Measurements from ENCODE around the gene NMRAL1. TPM values are rescaled to one million over a fixed set of nuclear protein-coding genes. Genes with fewer than 3 reads are reported as not detected.
A peak's percentile ranks its signal among the peaks of the same experiment; 100 is the strongest.

Gene NMRAL1
- total and polyA plus RNA-seq, 10 donors, result 26.3 to 58.6 (median 41.8) TPM

- 0 to 2% (median 0%) methylated on average over 21 to 92 of the region's 92 CpGs for WGBS, 5 donors
- Histone ChIP-seq H3K27ac (peak within 1 kb of the TSS; percentile 90 to 99 (median 97)), H3K36me3 (peaks cover 0 to 24% (median 16%) of the 10 kb centered on the region in 6 donors), H3K4me1 (peaks cover 17 to 69% (median 40%) of the 10 kb centered on the region in 6 donors), H3K4me3 (peak within 1 kb of the TSS; percentile 82 to 99 (median 97)), H3K9me3 (no peaks in the 10 kb centered on the region), H3K27me3 (replicated peaks in 1 of 7) (no peaks in the 10 kb centered on the region)
- TF ChIP-seq POLR2A (IDR thresholded peaks at IDR 0.05), result peak; percentile 29 to 71 (median 56)
- TF ChIP-seq POLR2AphosphoS5 (IDR thresholded peaks at IDR 0.05), result peak; percentile 92 to 95 (median 92)
- TF ChIP-seq CTCF (IDR thresholded peaks at IDR 0.05 in 8 of 11, conservative IDR thresholded peaks at IDR 0.05 in 3 of 11), result peak in 8 of 11 experiments; percentile 8 to 59 (median 28)
- peak; percentile 99 for DNase-seq
- intact Hi-C loops (cut with DNase I; ENCODE audit: low total_unique reads), result no loop called here
These were observed 58.0 kb downstream of the NMRAL1 start, which contains the start of gene CORO7 for GRCh38 chr16:4416200-4417032. Gene CORO7 (minus strand): TSS chr16:4416596. CDS start chr16:4416518, 78 bp downstream.

GRCh38 chr16:4415538-4416199 is 58.8 kb downstream of the NMRAL1 start:
- intact Hi-C loops (cut with DNase I; ENCODE audit: low total_unique reads), result no loop called here
- peaks cover 17 to 70% (median 44%) of the 10 kb centered on the region in 6 donors for H3K4me1 ChIP-seq
- peaks cover 0 to 31% (median 24%) of the 10 kb centered on the region in 6 donors for H3K36me3 ChIP-seq
- TF ChIP-seq CTCF (IDR thresholded peaks at IDR 0.05 in 8 of 11, conservative IDR thresholded peaks at IDR 0.05 in 3 of 11), result peak in 6 of 11 experiments; percentile 13 to 42 (median 34)
- peak in 1 of 3 donors; percentile 22 for TF ChIP-seq POLR2A (IDR thresholded peaks at IDR 0.05)
- TF ChIP-seq POLR2AphosphoS5 (IDR thresholded peaks at IDR 0.05), result peak; percentile 64 to 83 (median 74)
- H3K4me3 ChIP-seq, result peak overlapping the region; percentile 82 to 99 (median 97)
- peak overlapping the region; percentile 90 to 99 (median 97) for H3K27ac ChIP-seq
- WGBS, 5 donors, result 1 to 2% (median 1%) methylated on average over 27 to 44 of the region's 44 CpGs
- DNase-seq, result peak; percentile 95
- H3K9me3 ChIP-seq, result no peaks in the 10 kb centered on the region
- H3K27me3 ChIP-seq (replicated peaks in 1 of 7), result no peaks in the 10 kb centered on the region

GRCh38 chr16:4414187-4414917 is 60.1 kb downstream of the NMRAL1 start:
- intact Hi-C loops (cut with DNase I; ENCODE audit: low total_unique reads), result no loop called here
- 49 to 68% (median 60%) methylated on average over 7 of the region's 7 CpGs for WGBS, 5 donors
- TF ChIP-seq POLR2A (IDR thresholded peaks at IDR 0.05) (no peak), POLR2AphosphoS5 (IDR thresholded peaks at IDR 0.05) (peak in 1 of 3 donors; percentile 32)
- Histone ChIP-seq H3K27me3 (replicated peaks in 1 of 7) (no peaks in the 10 kb centered on the region), H3K27ac (peak overlapping the region in 7 of 8 donors; percentile 57 to 99 (median 97)), H3K36me3 (peaks cover 0 to 44% (median 37%) of the 10 kb centered on the region in 6 donors), H3K9me3 (no peaks in the 10 kb centered on the region), H3K4me3 (peak overlapping the region in 7 of 8 donors; percentile 4 to 99 (median 95)), H3K4me1 (peaks cover 17 to 80% (median 47%) of the 10 kb centered on the region in 6 donors)
- DNase-seq, result peak; percentile 82

GRCh38 chr16:4412854-4413253 is 61.6 kb downstream of the NMRAL1 start:
- 91 to 98% (median 94%) methylated on average over 4 of the region's 4 CpGs for WGBS, 5 donors
- Histone ChIP-seq H3K27ac (peak overlapping the region in 2 of 8 donors; percentile 99), H3K4me1 (peaks cover 17 to 92% (median 53%) of the 10 kb centered on the region in 6 donors), H3K27me3 (replicated peaks in 1 of 7) (no peaks in the 10 kb centered on the region), H3K4me3 (no peak overlapping the region), H3K36me3 (peaks cover 0 to 59% (median 51%) of the 10 kb centered on the region in 6 donors), H3K9me3 (no peaks in the 10 kb centered on the region)
- intact Hi-C loops (cut with DNase I; ENCODE audit: low total_unique reads), result no loop called here
- DNase-seq, result no peak
- no peak for TF ChIP-seq POLR2A (IDR thresholded peaks at IDR 0.05)
- no peak for TF ChIP-seq POLR2AphosphoS5 (IDR thresholded peaks at IDR 0.05)
- no peak for TF ChIP-seq CTCF (IDR thresholded peaks at IDR 0.05 in 8 of 11, conservative IDR thresholded peaks at IDR 0.05 in 3 of 11)

Measured in spleen (tissue), 11 donors.